Posterior vena cava (tissue), 2 donors: ENCODE measurements around the gene CDR2L. TPM values are rescaled to one million over a fixed set of nuclear protein-coding genes. Genes with fewer than 3 reads are reported as not detected.
"Not testable (repeated sequence)": the region's sequence is repeated elsewhere in the genome, so short reads cannot be mapped to it uniquely, and the experiment has no call there.

ENCODE experiments used
- DNase-seq: peaks from one replicate; pipeline ENCODE4 v3.0.0-alpha.2; 2020; ENCODE audit warnings: low spot score
- intact Hi-C, 2 donors: fragments of 100-400 bp; cut with DNase I; formaldehyde crosslinking; loops; one replicate each; pipeline versions ENCODE4 v1.14.1 to v1.14.2; 2022 to 2023
- total RNA-seq, 2 donors: library from RNA; stranded (reverse); fragmentation: NEBNext Ultra II Directional; extraction: Animal tissue kit (Norgen Biotek cat#: 25700); gene quantifications; one replicate each; pipeline ENCODE4 v1.2.1, GENCODE V29; 2021
- donor health status: DM: yes; HTN: yes; CAD: no.
- donor health status: DM: yes; HTN: yes; CAD: no.

Gene CDR2L
- total RNA-seq, 2 donors from 2014 or later = 17.4 to 26.0 TPM

GRCh38 chr17:74977802-74978201 lies 9.6 kb upstream of the CDR2L start:
- intact Hi-C loops = no loop called here
- no peak for DNase-seq

DNA sequence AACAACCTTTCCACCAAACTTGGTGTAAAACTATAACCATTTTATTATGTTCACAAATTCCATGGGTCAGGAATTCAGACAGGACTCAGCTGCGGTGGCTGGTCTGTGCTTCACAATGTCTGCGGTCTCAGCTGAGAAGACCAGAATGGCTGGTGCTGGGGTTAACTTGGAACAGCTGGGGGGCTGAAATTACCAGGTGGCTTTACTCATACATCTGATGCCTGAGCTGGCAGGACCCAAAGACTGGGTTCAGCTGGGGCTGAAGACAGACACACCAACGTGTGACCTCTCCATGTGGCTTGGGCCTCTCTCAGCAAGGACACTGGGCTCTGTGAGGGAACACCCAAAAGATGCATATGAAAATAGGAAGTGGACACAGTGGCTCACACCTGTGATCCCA lies 9.2 kb upstream of the CDR2L start:
- DNase-seq = no peak
- intact Hi-C loops = no loop called here

- intact Hi-C loops = loop anchor here in 1 of 2 donors (10.0 kb wide), 1 partner anchor 225 kb away; the partner anchor contains the start of gene NUP85
- no peak for DNase-seq
These were observed 7.9 kb upstream of the CDR2L start for GRCh38 chr17:74979408-74980146.

DNA sequence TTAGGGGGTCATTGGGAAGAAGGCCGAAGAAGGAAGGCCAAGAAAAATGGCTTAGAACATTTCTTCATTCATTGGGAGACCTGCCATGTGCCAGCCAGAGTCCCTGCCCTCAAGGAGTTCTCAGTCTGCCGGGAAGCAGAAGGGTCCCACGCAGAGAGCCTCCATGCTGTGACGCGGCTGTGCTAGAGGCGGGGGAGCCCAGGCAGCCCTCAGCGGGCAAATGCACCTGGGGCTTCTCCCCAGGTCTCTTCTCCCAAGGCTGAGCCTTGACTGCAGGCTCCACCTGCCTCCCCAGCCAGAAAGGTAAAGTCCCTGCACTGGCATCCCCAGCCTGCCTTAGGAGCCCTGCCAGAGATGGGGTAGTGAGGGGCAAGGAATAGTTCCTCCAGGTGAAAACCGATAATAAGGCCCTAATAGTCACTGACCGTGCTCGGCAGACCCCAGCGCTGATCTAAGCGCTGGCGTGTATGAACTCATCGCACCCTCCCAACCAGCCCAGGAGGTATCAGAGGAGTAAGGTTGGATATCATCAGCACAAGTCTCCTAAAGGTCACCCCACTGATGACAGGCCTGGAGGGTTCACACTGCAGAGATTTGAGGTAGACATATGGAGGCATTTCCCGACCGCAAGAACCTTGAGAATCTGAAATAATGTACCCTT lies 6.0 kb upstream of the CDR2L start:
- DNase-seq = no peak
- intact Hi-C loops = loop anchor here in 1 of 2 donors (10.0 kb wide), 1 partner anchor 223 kb away; the partner anchor contains the start of gene NUP85

DNA sequence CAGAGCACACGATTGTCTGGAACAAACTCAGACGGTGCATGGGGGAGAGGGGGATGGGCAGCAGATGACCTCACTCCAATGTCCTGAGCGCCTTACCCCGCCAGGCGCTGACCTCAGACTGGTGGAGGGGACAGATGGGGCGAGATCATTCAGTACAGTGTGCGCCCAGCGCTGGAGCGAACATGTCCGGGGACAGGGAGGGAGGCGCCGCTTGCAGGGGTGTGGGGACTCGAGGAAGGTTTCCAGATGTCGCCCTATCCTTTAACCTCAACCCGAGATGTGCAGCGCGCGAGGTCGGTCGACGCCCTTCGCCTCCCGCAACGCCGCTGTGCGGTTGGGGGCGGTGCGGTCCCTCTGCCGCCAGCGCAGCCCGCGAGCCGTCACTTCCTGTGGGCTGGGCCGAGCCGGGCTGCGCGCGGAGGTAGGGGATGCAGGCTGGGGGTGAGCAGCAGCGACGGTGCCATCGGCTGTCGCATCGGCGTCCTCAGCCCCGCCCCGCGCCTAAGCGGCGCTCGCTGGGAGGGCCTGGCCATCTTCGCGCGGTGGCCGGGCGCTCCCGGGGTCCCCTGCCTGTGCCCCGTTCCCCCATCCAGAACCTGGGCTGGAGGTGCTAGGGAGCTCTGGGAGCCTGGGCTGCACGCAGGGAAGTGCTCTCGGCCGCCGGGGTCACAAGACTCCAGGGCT lies 5.3 kb upstream of the CDR2L start:
- intact Hi-C loops = loop anchor here in 1 of 2 donors (10.0 kb wide), 1 partner anchor 223 kb away; the partner anchor contains the start of gene NUP85
- peak; percentile 90 for DNase-seq

- DNase-seq = not testable (repeated sequence)
- intact Hi-C loops = loop anchor here in 1 of 2 donors (10.0 kb wide), 1 partner anchor 222 kb away; the partner anchor contains the start of gene NUP85
These were observed 4.6 kb upstream of the CDR2L start for GRCh38 chr17:74982663-74983313.

DNA sequence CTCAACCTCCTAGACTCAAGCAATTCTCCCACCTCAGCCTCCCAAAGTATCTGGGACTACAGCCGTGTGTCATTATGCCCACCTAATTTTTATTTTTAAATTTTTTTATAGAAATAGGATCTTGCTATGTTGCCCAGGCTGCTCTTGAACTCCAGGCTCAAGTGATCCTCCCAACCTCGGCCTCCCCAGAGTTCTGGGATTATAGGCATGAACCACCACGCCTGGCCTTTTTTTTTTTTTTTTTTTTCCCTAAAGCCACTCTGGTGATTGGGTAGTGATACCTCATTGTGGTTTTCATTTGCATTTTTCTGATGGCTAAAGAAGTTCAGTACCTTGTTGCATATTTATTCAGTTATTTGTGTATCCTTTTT lies 1.2 kb upstream of the CDR2L start:
- intact Hi-C loops = loop anchor here in 1 of 2 donors (5.0 to 10.0 kb wide), 2 partner anchors 46 to 219 kb away; partner anchors contain the start of gene NUP85
- DNase-seq = no peak

GRCh38 chr17:74987909-74988711 lies 678 bp downstream of the CDR2L start:
- intact Hi-C loops = loop anchor here in 1 of 2 donors (5.0 to 10.0 kb wide), 2 partner anchors 44 to 217 kb away; partner anchors contain the start of gene NUP85
- peak; percentile 96 for DNase-seq

DNA sequence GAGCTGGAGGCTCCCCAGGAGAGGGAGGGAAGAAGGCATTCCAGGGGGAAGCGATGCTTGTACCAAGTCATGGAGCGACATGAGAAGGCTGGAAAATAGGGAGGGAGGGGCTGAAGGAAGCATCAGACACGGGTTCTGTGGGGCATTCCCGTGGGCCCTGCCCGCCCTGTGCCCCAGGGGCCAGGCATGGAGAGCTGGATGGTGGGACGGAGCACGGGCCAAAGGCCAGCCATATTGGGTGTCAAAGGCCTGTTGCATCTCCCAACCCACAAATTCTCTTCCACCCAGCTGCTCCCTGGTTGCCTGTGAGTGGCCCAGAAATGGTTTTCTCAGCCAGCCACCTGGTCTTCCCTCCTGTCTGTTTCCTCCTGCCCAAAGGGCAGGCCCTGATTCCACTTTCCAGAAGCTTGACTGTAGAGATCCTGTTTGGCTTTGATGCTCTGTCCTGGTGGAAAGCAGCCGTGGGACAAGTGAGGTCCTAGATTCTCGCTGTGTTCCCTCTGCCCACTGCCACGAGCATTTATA lies 3.2 kb downstream of the CDR2L start:
- intact Hi-C loops = loop anchor here in 1 of 2 donors (2.0 kb wide), 1 partner anchor 52 kb away; no protein-coding TSS in a partner anchor
- DNase-seq = no peak

DNA sequence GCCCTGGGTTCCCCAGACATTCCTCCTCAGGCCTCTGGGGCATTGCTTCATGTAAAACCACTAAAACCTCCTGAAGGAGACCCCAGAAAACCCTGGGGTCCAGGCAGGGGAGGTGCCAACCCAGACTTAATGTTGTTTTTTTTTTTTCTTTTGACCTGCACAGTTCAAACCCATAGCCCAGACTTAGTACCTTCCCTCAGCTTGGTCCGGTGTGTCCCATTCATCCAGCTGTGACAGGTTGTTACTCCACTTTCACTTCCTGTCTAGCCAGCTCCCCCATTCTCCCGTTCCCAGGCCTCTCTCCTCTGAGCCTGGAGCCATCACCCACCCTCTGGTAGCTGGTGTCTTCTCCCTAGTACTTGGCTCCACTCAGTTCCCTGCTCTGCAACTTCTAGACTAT lies 4.8 kb downstream of the CDR2L start:
- intact Hi-C loops = no loop called here
- DNase-seq = no peak

GRCh38 chr17:74994440-74994839 lies 7.0 kb downstream of the CDR2L start:
- DNase-seq = no peak
- intact Hi-C loops = no loop called here

- intact Hi-C loops = no loop called here
- DNase-seq = no peak
These were observed 8.4 kb downstream of the CDR2L start for GRCh38 chr17:74995847-74996246.

GRCh38 chr17:74998783-74999182 lies 11.4 kb downstream of the CDR2L start:
- intact Hi-C loops = no loop called here
- DNase-seq = no peak

DNA sequence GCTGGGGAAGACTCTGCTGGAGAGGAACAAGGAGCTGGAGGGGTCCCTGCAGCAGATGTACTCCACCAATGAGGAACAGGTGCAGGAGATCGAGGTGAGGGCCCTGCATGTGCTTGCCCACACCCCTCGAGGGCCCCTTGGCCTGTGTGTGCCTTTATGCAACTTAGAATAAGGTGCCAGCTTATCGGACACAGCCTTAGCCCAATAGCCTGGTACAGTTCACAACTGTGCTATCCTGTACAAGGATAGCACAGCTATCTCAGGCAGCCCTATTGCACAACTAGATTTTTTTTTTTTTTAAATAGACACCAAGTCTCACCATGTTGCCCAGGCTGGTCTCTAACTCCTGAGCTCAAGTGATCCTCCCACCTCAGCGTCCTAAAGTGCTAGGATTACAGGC lies 12.1 kb downstream of the CDR2L start:
- intact Hi-C loops = no loop called here
- no peak for DNase-seq

DNA sequence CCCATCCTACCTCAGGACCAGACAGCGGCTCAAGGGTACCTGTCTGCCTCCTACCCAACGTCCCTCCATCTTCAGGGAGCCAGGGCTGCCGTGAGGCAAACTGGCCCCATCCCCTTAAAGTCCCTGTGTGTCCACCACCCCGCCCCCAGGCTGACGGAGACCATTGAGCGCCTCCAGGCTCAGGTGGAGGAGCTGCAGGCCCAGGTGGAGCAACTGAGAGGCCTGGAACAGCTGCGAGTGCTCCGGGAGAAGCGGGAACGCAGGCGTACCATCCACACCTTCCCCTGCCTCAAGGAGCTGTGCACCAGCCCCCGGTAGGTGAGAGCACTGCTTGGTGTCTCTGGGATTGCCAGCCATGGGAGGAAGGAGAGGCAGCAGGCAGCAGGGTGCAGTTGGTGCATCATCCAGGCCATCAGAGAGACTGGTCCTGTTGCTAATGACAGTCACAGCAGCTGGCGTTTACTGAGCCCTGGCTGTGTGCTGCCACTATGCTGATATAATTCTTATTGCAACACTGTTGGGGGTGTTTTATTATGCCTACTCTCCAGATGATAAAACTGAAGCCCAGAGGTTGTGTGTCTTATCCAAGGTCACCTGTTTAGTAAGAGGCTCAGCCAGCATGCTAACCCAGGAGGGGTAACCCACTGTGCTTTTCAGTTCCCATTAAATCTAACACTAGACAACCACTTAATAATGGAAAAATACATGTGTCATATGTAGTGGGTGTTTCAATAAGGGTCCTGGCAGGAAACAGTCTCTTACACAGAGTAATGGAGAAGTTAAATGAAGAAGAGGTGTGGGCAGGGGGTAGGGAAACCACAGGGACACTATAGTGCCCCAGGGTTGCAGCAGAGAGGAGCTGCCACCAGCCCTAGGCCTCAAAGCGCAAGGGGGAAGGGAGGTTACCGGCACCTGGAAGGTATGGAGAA lies 14.7 kb downstream of the CDR2L start:
- intact Hi-C loops = no loop called here

GRCh38 chr17:75003070-75003956 lies 15.9 kb downstream of the CDR2L start:
- no peak for DNase-seq
- intact Hi-C loops = no loop called here

More for the DNA sequence above, 14.7 kb downstream of the CDR2L start:
- DNase-seq = no peak
